K562 treated with DMSO at 1 percent for 4 hours (cell line): ENCODE results near the gene TLN1. TPM values are rescaled to one million over a fixed set of nuclear protein-coding genes. Genes with fewer than 3 reads are reported as not detected.

Experiments used
- total RNA-seq: library from RNA; unstranded; fragments of 300-600 nt; gene quantifications from 2 replicates; pipeline ENCODE4 v1.2.3, GENCODE V29; 2022; ENCODE audit not compliant: insufficient read depth

The TLN1 gene, protein sequence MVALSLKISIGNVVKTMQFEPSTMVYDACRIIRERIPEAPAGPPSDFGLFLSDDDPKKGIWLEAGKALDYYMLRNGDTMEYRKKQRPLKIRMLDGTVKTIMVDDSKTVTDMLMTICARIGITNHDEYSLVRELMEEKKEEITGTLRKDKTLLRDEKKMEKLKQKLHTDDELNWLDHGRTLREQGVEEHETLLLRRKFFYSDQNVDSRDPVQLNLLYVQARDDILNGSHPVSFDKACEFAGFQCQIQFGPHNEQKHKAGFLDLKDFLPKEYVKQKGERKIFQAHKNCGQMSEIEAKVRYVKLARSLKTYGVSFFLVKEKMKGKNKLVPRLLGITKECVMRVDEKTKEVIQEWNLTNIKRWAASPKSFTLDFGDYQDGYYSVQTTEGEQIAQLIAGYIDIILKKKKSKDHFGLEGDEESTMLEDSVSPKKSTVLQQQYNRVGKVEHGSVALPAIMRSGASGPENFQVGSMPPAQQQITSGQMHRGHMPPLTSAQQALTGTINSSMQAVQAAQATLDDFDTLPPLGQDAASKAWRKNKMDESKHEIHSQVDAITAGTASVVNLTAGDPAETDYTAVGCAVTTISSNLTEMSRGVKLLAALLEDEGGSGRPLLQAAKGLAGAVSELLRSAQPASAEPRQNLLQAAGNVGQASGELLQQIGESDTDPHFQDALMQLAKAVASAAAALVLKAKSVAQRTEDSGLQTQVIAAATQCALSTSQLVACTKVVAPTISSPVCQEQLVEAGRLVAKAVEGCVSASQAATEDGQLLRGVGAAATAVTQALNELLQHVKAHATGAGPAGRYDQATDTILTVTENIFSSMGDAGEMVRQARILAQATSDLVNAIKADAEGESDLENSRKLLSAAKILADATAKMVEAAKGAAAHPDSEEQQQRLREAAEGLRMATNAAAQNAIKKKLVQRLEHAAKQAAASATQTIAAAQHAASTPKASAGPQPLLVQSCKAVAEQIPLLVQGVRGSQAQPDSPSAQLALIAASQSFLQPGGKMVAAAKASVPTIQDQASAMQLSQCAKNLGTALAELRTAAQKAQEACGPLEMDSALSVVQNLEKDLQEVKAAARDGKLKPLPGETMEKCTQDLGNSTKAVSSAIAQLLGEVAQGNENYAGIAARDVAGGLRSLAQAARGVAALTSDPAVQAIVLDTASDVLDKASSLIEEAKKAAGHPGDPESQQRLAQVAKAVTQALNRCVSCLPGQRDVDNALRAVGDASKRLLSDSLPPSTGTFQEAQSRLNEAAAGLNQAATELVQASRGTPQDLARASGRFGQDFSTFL (N-terminal part only)
- 168 and 169 TPM in 2 replicates for total RNA-seq

DNA sequence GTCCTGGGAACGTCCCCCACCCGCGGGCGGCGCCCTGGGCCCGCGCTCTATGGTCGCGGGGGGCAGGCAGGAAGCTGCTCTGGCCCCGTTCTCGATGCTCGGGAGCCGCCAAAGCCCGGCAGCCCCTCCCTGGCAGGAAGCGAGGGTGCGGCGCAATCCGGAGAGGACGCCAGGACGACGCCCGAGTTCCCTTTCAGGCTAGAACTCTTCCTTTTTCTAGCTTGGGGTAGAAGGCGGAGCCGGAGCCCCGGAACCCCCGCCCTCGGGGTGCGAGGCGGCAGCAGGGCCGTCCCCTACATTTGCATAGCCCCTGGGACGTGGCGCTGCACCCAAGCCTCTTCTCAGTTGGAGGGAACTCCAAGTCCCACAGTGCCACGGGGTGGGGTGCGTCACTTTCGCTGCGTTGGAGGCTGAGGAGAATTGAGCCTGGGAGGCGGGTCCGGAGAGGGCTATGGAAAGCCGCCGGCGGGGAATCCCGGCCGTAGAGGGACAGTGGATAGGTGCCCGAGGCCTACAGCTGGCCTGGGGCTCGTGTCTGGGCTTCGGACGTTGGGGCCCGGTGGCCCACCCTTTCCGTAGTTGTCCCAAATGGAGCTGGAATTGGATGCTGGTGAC is at the start of gene TLN1, which contains the start of gene CREB3:
Gene TLN1 (minus strand): TSS at position 11 of the 615 bp plus-strand sequence. CDS start 6,501 bp downstream, outside the sequence.
Gene CREB3 (plus strand): TSS at position 482 of the 615 bp plus-strand sequence. CDS start 107 bp downstream, at position 589.

GRCh38 chr9:35754264-35754663 is 22.3 kb upstream of the TLN1 start, which contains the start of gene MSMP:
Gene MSMP (minus strand): TSS chr9:35754276. CDS start chr9:35754129, 147 bp downstream.

DNA sequence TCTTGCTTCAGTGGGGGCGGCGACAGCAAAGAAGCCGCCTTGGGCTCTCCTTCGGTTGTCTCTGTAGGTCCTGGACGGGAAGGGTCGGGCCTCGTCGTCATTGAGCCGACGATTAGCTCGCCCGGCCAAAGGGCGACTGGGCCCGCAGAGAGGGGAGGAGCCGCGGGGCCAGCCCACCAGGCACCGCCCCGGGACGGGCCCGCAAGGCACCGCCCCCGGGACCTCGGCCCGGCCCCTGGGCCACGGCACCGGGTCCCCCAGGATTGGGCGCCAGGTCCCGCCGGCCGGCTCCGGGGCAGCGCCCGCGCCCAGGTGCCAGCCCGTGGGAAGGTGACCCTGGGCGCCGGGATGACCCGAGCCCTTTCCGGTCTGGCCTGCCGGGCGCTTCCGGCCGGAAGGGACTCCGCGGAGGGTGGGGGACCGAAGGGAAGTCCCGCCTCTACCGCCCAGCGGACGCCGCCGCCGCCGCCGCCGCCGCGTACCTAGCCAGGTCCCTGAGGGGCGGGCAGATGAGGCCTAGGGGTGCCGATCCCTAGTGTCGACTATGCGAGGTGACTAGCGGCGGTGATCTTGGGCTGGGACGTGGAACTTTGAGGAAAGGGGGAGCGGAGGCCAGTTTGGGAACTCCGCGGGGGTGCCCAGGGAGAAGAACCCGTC is 17.0 kb upstream of the TLN1 start, which contains the start of the genes GBA2 and RGP1:
Gene GBA2 (minus strand): TSS at position 371 of the 657 bp plus-strand sequence. CDS start 524 bp downstream, outside the sequence.
Gene RGP1 (plus strand): TSS at position 430 of the 657 bp plus-strand sequence. CDS start 469 bp downstream, outside the sequence.

DNA sequence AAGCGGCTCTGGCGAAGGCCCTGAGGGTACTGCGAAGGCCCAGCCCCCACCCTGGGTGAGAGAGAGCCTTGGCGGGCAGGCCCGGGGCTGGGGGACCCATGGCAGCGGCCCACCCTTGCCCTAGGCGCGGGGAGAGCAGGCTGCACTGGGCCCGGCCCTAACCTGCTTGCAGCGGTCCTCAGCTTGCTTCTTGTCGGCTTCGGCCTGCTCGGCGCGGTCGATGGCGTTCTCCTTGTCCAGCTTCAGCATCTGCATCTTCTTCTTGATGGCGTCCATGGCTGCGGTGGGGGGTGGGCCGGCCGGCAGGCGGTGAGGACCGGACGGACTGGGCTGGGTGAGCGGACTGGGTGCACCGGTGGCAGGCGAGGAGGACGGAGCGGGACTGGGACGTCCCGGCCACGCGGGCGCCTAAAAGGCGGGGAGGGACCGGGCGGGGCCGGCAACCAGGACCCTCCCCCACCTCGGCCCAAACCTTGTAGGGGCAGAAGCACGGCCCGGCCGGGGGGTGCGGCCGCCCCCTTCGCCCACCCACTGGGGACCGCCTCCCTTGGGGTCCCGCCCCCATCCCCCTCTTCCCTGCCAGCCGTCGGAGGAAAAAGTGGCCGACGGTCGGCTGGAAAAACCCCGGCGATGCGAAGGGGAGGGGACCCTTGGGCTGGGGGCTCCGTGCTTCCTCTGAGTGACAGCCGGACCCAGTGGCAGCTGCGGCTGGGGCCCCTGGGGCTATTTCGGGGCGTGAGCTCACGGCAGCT is 42.3 kb downstream of the TLN1 start, which contains the start of gene TPM2:
Gene TPM2 (minus strand): TSS at position 384 of the 752 bp plus-strand sequence. CDS start 108 bp downstream, at position 276.

GRCh38 chr9:35673132-35674024 is 58.6 kb downstream of the TLN1 start, which contains the start of gene CA9:
Gene CA9 (plus strand): TSS chr9:35673928. CDS start chr9:35673960, 32 bp downstream.

GRCh38 chr9:35664531-35665470 is 67.2 kb downstream of the TLN1 start, which contains the start of gene ARHGEF39:
Gene ARHGEF39 (minus strand): TSS chr9:35665195. CDS start chr9:35665169, 26 bp downstream.

DNA sequence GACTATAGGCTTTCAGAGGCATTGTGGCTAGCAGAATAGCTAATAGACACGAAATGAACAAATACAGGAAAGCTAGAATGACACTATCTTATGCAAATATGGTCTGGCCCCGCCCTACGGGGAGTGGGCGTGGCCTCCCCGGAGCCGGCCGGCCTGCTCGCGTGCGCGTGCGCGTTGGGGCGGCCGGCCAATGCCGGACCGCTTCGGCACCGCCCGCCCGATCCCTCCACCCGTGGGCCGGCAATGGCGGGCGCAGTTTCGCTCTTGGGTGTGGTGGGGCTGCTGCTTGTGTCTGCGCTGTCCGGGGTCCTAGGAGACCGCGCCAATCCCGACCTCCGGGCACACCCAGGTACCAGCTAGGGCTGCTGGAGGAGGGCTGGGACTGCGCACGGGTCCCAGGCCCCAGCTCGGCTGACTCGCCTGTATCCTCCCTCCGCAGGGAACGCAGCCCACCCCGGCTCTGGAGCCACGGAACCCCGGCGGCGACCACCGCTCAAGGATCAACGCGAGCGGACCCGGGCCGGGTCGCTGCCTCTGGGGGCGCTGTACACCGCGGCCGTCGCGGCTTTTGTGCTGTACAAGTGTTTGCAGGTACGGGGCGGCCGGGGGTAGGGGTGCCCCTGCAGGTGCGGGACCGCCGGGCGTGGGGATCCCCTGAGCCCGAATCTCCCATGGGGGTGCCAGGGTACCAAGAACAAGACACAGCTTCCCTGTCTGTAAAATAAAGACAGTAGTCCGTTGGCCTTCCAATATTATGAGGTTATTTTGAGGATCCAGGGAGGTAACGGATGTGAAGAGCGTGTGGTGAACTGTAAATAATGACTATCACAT is 73.6 kb downstream of the TLN1 start, which contains the start of gene CCDC107:
Gene CCDC107 (plus strand): TSS at position 156 of the 831 bp plus-strand sequence. CDS start 88 bp downstream, at position 244.

DNA sequence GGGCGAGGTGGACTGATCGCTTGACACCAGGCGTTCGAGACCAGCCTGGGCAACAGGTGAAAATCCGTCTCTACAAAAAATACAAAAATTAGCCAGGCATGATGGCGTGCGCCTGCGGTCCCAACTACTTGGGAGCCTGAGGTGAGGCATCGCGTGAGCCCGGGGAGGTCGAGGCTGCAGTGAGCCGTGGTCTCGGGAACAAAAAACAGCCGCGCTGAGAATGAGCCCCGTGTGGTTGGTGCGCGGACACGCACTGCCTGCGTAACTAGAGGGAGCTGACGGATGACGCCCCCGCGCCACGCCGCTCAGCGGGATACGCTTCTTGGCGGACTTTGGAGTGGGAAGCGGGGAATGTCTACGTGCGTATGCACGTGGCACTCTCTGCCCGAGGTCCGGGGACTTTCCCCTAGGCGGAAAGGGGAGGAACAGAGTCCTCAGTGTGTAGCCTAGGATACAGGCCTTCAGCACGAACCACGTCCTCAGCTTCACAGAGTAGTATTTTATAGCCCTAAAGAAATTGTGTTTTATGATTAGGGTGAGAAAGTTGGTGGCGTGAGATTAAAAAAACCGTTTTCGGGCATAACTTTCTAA is 74.4 kb downstream of the TLN1 start, which contains the start of gene RMRP:
Gene RMRP (minus strand): TSS at position 474 of the 591 bp plus-strand sequence.

DNA sequence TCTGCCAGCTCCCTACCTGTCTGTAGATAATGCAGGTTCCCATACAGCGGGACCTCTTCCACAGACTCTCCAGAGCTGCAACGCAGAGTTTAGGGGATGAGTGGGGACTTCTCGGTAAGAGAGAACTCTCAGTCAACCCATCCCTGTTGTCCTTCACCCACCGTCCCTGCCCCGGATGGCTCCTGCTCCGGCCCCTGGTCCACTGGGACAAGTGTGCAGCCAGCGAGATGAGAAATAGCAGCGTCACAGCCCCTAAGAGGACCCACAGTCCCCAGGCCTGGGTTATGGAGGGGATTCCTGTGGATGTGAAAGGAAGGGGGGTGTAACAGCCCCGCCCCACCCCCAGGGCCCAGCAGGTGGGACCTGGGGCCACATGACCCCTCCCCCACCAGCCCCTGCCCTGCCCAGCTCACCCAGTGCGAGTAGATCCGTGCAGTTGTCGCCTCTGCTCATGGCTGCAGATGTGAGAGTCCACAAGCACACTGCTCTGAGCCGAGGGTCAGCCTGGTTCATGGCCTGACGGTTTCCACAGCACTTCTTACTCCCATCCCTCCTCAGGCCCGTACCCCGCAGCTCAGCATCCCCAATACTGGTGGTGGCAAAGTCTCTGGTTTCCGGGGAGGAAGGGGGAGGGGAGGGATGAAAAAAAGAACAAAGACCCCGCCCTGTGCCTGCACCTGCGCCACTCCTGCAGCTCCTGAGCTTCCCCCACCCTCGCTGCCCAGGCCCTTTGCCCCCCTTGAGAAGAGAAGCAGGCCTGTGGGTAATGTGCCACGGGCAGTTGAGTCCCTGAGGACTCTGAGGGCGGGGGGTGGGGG is 81.4 kb downstream of the TLN1 start, which contains the start of gene SIT1:
Gene SIT1 (minus strand): TSS at position 591 of the 818 bp plus-strand sequence. CDS start 78 bp downstream, at position 513.

Other genes starting within 250 kb of the TLN1 start
- gene RUSC2, start 242.1 kb downstream of the TLN1 start, total RNA-seq: 7.0 and 7.2 TPM in 2 replicates
- 10.1 and 13.6 TPM in 2 replicates for gene TESK1, start 126.9 kb downstream of the TLN1 start, total RNA-seq
- gene CD72, start 113.8 kb downstream of the TLN1 start, total RNA-seq: not detected in 2 replicates
- not detected in 2 replicates for gene SIT1, start 81.3 kb downstream of the TLN1 start, total RNA-seq
- gene RMRP, start 74.2 kb downstream of the TLN1 start, total RNA-seq: not detected in 2 replicates
- 13.5 and 16.9 TPM in 2 replicates for gene CCDC107, start 73.9 kb downstream of the TLN1 start, total RNA-seq
- 6.1 and 7.2 TPM in 2 replicates for gene ARHGEF39, start 67.0 kb downstream of the TLN1 start, total RNA-seq
- gene CA9, start 58.3 kb downstream of the TLN1 start, total RNA-seq: not detected in 2 replicates
- 1.9 and 2.2 TPM in 2 replicates for gene TPM2, start 42.3 kb downstream of the TLN1 start, total RNA-seq
- 20.5 and 28.7 TPM in 2 replicates for gene CREB3, start 471 bp upstream of the TLN1 start, total RNA-seq
- 41.2 and 50.0 TPM in 2 replicates for gene GBA2, start 17.0 kb upstream of the TLN1 start, total RNA-seq
- 5.8 and 6.1 TPM in 2 replicates for gene RGP1, start 17.1 kb upstream of the TLN1 start, total RNA-seq
- gene MSMP, start 22.1 kb upstream of the TLN1 start, total RNA-seq: not detected in 2 replicates
- 2.5 and 6.6 TPM in 2 replicates for gene NPR2, start 59.4 kb upstream of the TLN1 start, total RNA-seq
- gene SPAG8, start 80.1 kb upstream of the TLN1 start, total RNA-seq: not detected in 2 replicates
- 50.0 and 72.5 TPM in 2 replicates for gene HINT2, start 82.8 kb upstream of the TLN1 start, total RNA-seq
- not detected in 2 replicates for gene FAM221B, start 96.5 kb upstream of the TLN1 start, total RNA-seq
- gene TMEM8B, start 97.0 kb upstream of the TLN1 start, total RNA-seq: 1.1 and 1.8 TPM in 2 replicates
- not detected in 2 replicates for gene OR13J1, start 138.2 kb upstream of the TLN1 start, total RNA-seq
- gene HRCT1, start 174.0 kb upstream of the TLN1 start, total RNA-seq: not detected in 2 replicates
- gene SPAAR, start 177.3 kb upstream of the TLN1 start, total RNA-seq: not detected in 2 replicates
- gene OR2S2, start 226.0 kb upstream of the TLN1 start, total RNA-seq: not detected in 2 replicates